OCI-LY7 (cell line): ENCODE measurements around the gene SERTAD2. TPM values are rescaled to one million over a fixed set of nuclear protein-coding genes. Genes with fewer than 3 reads are reported as not detected.

ENCODE experiments used
- BruUV-seq: library from RNA; stranded (reverse); fragments of 400-500 nt; replicated peaks from 2 replicates; lab custom pipeline; 2021; lab: Mats Ljungman, UMichigan
- CTCF ChIA-PET: fragments of 300-600 bp; sonication (Branson Sonifier 250); formaldehyde crosslinking; loops from one replicate; lab custom pipeline; 2022; ENCODE audit warnings: antibody characterized with exemption; ENCODE audit not compliant: unreplicated experiment; lab: Charles Lee
- POLR2A ChIA-PET: fragments of 300-600 bp; sonication (Branson Sonifier 250); formaldehyde crosslinking; loops from one replicate; lab custom pipeline; 2022; ENCODE audit warnings: antibody characterized with exemption; lab: Charles Lee
- DNase-seq: peaks from one replicate; pipeline ENCODE4 v3.0.0-alpha.2; 2015; ENCODE audit warnings: low spot score
- H2AFZ ChIP-seq: fragments of 200-600 bp; sonication (generic), shearing (Covaris generic); 2 replicates; pipeline ENCODE4 v1.6.1; 2014; ENCODE audit warnings: mild to moderate bottlenecking, antibody characterized with exemption, low read length, moderate library complexity
- H3K27ac ChIP-seq: fragments of 200-600 bp; sonication (generic); 2 replicates; pipeline ENCODE4 v1.5.1; 2014; ENCODE audit warnings: mixed run types, low read depth, mild to moderate bottlenecking, moderate library complexity, low read length, inconsistent platforms; ENCODE audit not compliant: poor library complexity, severe bottlenecking
- H3K36me3 ChIP-seq: fragments of 200-600 bp; sonication (generic); 2 replicates; pipeline ENCODE4 v1.6.1; 2014; ENCODE audit warnings: mild to moderate bottlenecking, antibody characterized with exemption, low read length, moderate library complexity, mixed read lengths; ENCODE audit not compliant: insufficient read depth
- H3K4me1 ChIP-seq: fragments of 200-600 bp; sonication (generic); 2 replicates; pipeline ENCODE4 v1.5.1; 2014; ENCODE audit warnings: mild to moderate bottlenecking, low read length; ENCODE audit not compliant: insufficient read depth, poor library complexity, severe bottlenecking
- H3K4me2 ChIP-seq: fragments of 200-600 bp; sonication (generic); 2 replicates; pipeline ENCODE4 v1.6.1; 2014; ENCODE audit warnings: mild to moderate bottlenecking, low read length
- H3K4me3 ChIP-seq: fragments of 200-600 bp; sonication (generic); 2 replicates; pipeline ENCODE4 v1.5.1; 2014; ENCODE audit warnings: mild to moderate bottlenecking, low read depth, low read length; ENCODE audit not compliant: poor library complexity, severe bottlenecking
- H3K79me2 ChIP-seq: fragments of 200-600 bp; sonication (generic); 2 replicates; pipeline ENCODE4 v1.6.1; 2016; ENCODE audit warnings: low read depth, mild to moderate bottlenecking, low read length, moderate library complexity, mixed read lengths; ENCODE audit not compliant: insufficient read depth
- H3K9me2 ChIP-seq: fragments of 200-600 bp; sonication (generic); 2 replicates; pipeline ENCODE4 v1.6.1; 2016; ENCODE audit warnings: mild to moderate bottlenecking, low read length, mixed read lengths; ENCODE audit not compliant: insufficient read depth
- H3K9me3 ChIP-seq: fragments of 200-600 bp; sonication (generic); 2 replicates; pipeline ENCODE4 v1.6.1; 2014; ENCODE audit warnings: mild to moderate bottlenecking, mixed run types, low read length, mixed read lengths
- H4K20me1 ChIP-seq: fragments of 200-600 bp; sonication (generic); 2 replicates; pipeline ENCODE4 v1.6.1; 2014; ENCODE audit warnings: mild to moderate bottlenecking, antibody characterized with exemption, low read length, moderate library complexity, mixed read lengths; ENCODE audit not compliant: insufficient read depth
- CTCF ChIP-seq: fragments of 200-600 bp; sonication (generic); conservative IDR thresholded peaks from 2 replicates; pipeline ENCODE4 v1.5.1; 2014; ENCODE audit warnings: mild to moderate bottlenecking, antibody characterized with exemption, low read length, moderate library complexity, mixed read lengths
- EZH2phosphoT487 ChIP-seq: fragments of 200-600 bp; sonication (generic); IDR thresholded peaks from 2 replicates; pipeline ENCODE4 v1.6.1; 2018; ENCODE audit warnings: low read depth, borderline replicate concordance, mild to moderate bottlenecking, mixed run types, antibody characterized with exemption, low read length, moderate library complexity, mixed read lengths
- intact Hi-C: fragments of 100-400 bp; cut with micrococcal nuclease; formaldehyde crosslinking; loops from one replicate; pipeline ENCODE4 v1.10.0; 2022; ENCODE audit not compliant: unreplicated experiment
- total RNA-seq, 2 experiments: library from RNA; depleted of rRNA in 1 of 2; stranded (reverse); fragments of >200 nt in 1 of 2; shearing (Covaris generic) in 1 of 2; gene quantifications; 2 replicates each; pipeline ENCODE4 v1.2.3, GENCODE V29; 2014 to 2022

The SERTAD2 gene
- total RNA-seq, 2 experiments from 2014 or later: 11.5 to 54.5 TPM

- H3K4me3 ChIP-seq: no peak overlapping the region
- no peak overlapping the region for H3K27ac ChIP-seq
- TF ChIP-seq EZH2phosphoT487 (no peak), CTCF (no peak)
- H3K4me1 ChIP-seq: peaks cover 4% of the 10 kb centered on the region
- no peak overlapping the region for H3K4me2 ChIP-seq
- ChIA-PET POLR2A (interaction anchor here (0.6 to 1.0 kb wide), 4 partner anchors 9 to 629 kb away, joined by 3 to 4 read pairs (median 3); partner anchors contain the start of gene ACTR2), CTCF (no interaction called here)
- H2AFZ ChIP-seq: no peak overlapping the region
- H3K9me2 ChIP-seq: no peaks in the 10 kb centered on the region
- H3K36me3 ChIP-seq: peaks cover 7% of the 10 kb centered on the region; the same call in 1 of the 2 replicates
- no peak for DNase-seq
- intact Hi-C loops: no loop called here
- H4K20me1 ChIP-seq: no peaks in the 10 kb centered on the region
- H3K79me2 ChIP-seq: no peaks in the 10 kb centered on the region
- no peaks in the 10 kb centered on the region for H3K9me3 ChIP-seq
- no TSS peak for BruUV-seq
These were observed 55.5 kb downstream of the SERTAD2 start for GRCh38 chr2:64598226-64598625.

GRCh38 chr2:64595397-64596176, 58.1 kb downstream of the SERTAD2 start:
- intact Hi-C loops: no loop called here
- Histone ChIP-seq H3K9me3 (no peaks in the 10 kb centered on the region), H3K79me2 (no peaks in the 10 kb centered on the region), H3K9me2 (no peaks in the 10 kb centered on the region), H3K4me2 (no peak overlapping the region), H3K4me3 (no peak overlapping the region), H3K4me1 (peaks cover 4% of the 10 kb centered on the region), H3K36me3 (peaks cover 32% of the 10 kb centered on the region), H3K27ac (no peak overlapping the region), H4K20me1 (no peaks in the 10 kb centered on the region), H2AFZ (no peak overlapping the region)
- peak; percentile 6 for DNase-seq
- no TSS peak for BruUV-seq
- POLR2A ChIA-PET: interaction anchor here (0.6 to 1.5 kb wide), 4 partner anchors 13 to 209 kb away, joined by 3 to 7 read pairs (median 4); no protein-coding TSS in a partner anchor
- TF ChIP-seq EZH2phosphoT487 (no peak), CTCF (no peak; the same call in 1 of the 2 replicates)
- CTCF ChIA-PET: no interaction called here
